ENCODE measurements around the gene ACBD3. TPM values are rescaled to one million over a fixed set of nuclear protein-coding genes. Genes with fewer than 3 reads are reported as not detected.

The ACBD3 gene
- total RNA-seq, 1 donor from 2014 or later: 31.5 TPM

DNA sequence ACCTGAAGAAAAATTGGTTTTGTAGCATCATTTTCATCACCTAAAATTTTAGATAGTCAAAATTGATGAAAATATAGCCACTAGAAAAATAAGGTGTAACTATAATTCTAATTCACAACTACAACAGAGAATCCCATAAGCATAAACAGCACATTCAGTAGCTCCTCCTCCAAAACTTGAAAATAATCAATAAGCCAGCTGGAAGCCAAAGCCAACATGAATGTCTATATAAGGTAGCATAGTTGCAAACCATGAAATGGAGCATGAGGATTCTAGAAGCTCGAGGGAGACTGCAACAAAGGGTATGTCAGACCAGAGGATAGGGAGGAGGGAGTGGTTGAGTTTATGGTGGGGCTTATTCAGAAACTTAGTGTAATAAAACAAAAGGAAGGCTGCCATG is 22.4 kb downstream of the ACBD3 start:
- H3K4me1 ChIP-seq: no peaks in the 10 kb centered on the region
- H3K36me3 ChIP-seq: peaks cover 46 to 59% of the 10 kb centered on the region in 2 donors
- H3K4me3 ChIP-seq: no peak overlapping the region
- H3K27me3 ChIP-seq: no peaks in the 10 kb centered on the region
- H3K9me3 ChIP-seq: no peaks in the 10 kb centered on the region
- DNase-seq (ENCODE audit: low spot score in 2 of 2): no peak
- H3K27ac ChIP-seq: no peak overlapping the region
- TF ChIP-seq, protein P1, sequence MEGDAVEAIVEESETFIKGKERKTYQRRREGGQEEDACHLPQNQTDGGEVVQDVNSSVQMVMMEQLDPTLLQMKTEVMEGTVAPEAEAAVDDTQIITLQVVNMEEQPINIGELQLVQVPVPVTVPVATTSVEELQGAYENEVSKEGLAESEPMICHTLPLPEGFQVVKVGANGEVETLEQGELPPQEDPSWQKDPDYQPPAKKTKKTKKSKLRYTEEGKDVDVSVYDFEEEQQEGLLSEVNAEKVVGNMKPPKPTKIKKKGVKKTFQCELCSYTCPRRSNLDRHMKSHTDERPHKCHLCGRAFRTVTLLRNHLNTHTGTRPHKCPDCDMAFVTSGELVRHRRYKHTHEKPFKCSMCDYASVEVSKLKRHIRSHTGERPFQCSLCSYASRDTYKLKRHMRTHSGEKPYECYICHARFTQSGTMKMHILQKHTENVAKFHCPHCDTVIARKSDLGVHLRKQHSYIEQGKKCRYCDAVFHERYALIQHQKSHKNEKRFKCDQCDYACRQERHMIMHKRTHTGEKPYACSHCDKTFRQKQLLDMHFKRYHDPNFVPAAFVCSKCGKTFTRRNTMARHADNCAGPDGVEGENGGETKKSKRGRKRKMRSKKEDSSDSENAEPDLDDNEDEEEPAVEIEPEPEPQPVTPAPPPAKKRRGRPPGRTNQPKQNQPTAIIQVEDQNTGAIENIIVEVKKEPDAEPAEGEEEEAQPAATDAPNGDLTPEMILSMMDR (IDR thresholded peaks at IDR 0.05): no peak
- intact Hi-C loops (cut with DNase I): no loop called here

DNA sequence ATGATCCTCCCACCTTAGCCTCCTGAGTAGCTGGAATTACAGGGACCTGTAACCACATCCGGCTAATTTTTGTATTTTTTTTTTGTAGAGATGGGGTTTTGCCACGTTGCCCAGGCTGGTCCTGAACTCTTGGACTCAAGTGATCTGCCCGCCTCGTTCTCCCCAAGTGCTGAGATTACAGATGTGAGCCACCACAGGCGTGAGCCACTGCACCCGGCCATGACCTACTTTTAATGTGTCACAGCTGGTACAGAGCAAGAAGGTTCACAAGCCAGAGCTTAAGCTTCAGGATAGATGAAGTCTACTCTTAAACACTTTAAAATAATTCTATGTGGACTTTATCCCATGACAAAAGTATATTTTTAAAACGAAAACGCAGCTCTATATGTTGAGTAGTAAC is 23.6 kb downstream of the ACBD3 start:
- Histone ChIP-seq H3K4me3 (no peak overlapping the region), H3K27me3 (no peaks in the 10 kb centered on the region), H3K36me3 (peaks cover 56 to 68% of the 10 kb centered on the region in 2 donors), H3K9me3 (no peaks in the 10 kb centered on the region), H3K4me1 (no peaks in the 10 kb centered on the region), H3K27ac (no peak overlapping the region)
- DNase-seq (ENCODE audit: low spot score in 2 of 2): no peak
- intact Hi-C loops (cut with DNase I): no loop called here
- TF ChIP-seq, protein P1 (IDR thresholded peaks at IDR 0.05): no peak

DNA sequence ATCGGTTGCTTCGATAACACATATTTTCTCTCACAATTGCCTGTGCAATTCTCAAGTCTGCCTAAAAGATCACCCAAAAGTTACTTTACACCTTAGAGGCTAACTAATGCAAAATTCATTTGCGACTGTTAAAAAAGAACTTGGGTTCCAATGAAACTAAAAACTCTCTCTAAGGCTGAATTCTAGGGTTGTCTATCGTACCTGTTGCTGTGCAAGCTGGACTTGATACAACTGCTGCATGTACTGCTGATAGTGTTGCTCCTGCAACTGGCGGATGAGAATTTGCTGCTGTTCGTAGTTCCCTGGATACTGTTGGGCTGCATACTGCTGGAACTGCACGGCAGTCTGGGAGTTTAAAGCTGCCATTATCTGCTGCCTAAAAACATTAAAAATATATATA is 27.6 kb downstream of the ACBD3 start:
- Histone ChIP-seq H3K27ac (no peak overlapping the region), H3K9me3 (no peaks in the 10 kb centered on the region), H3K36me3 (peaks cover 43 to 74% of the 10 kb centered on the region in 2 donors), H3K4me3 (no peak overlapping the region), H3K4me1 (no peaks in the 10 kb centered on the region), H3K27me3 (no peaks in the 10 kb centered on the region)
- intact Hi-C loops (cut with DNase I): no loop called here
- no peak for DNase-seq (ENCODE audit: low spot score in 2 of 2)
- TF ChIP-seq, protein P1 (IDR thresholded peaks at IDR 0.05): no peak

DNA sequence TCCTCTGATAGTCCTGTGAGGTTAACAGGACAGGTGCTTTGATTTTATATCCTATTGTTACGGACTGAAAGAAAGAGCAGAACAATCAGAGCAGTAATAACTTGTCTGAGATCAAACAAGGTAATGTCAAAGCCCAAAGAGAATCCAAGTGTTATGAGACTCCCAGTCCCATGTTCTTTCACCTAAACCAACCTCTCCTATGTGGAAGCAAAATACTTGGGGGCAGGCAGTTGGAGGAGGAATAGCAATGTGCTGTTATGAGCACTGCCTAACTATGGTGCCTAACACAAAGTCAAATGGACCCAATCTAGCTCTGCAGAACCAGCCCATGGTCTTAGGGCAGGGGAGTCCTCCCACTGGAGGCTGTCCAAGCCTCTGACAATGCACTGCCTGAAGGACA is 28.1 kb downstream of the ACBD3 start:
- Histone ChIP-seq H3K4me1 (no peaks in the 10 kb centered on the region), H3K4me3 (no peak overlapping the region), H3K27ac (peak overlapping the region in 1 of 2 donors; percentile 8), H3K36me3 (peaks cover 47 to 76% of the 10 kb centered on the region in 2 donors), H3K27me3 (no peaks in the 10 kb centered on the region), H3K9me3 (no peaks in the 10 kb centered on the region)
- TF ChIP-seq, protein P1 (IDR thresholded peaks at IDR 0.05): no peak
- DNase-seq (ENCODE audit: low spot score in 2 of 2): no peak
- intact Hi-C loops (cut with DNase I): no loop called here

DNA sequence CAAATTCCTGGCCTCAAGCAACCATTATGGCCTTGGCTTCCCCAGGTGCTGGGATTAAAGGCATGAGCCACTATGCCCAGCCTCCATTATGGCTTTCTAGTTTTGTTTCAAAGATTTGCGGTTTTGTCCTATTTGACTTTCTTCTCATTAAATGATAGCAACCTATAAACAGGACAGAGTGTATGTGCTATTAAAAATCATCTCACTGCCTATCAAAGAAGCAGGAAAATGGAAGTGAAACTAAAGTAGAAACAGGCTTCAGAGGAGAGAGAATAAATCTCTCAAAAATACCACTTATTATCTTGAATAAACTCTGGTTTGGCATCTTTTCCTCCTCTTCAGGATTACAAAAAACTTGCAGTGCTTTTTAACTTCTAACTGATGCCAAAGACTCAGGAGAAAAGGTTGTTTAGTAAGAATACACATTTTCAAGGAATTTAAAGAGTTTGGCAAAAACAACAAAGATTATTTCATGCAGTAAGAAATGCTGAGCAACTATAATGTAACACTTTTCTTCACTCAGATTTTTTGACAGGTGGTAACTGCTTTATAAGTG is 28.7 kb downstream of the ACBD3 start:
- TF ChIP-seq, protein P1 (IDR thresholded peaks at IDR 0.05): no peak
- Histone ChIP-seq H3K9me3 (no peaks in the 10 kb centered on the region), H3K36me3 (peaks cover 48 to 79% of the 10 kb centered on the region in 2 donors), H3K4me3 (no peak overlapping the region), H3K27ac (peak overlapping the region in 1 of 2 donors; percentile 8), H3K27me3 (no peaks in the 10 kb centered on the region), H3K4me1 (no peaks in the 10 kb centered on the region)
- intact Hi-C loops (cut with DNase I): no loop called here
- no peak for DNase-seq (ENCODE audit: low spot score in 2 of 2)

DNA sequence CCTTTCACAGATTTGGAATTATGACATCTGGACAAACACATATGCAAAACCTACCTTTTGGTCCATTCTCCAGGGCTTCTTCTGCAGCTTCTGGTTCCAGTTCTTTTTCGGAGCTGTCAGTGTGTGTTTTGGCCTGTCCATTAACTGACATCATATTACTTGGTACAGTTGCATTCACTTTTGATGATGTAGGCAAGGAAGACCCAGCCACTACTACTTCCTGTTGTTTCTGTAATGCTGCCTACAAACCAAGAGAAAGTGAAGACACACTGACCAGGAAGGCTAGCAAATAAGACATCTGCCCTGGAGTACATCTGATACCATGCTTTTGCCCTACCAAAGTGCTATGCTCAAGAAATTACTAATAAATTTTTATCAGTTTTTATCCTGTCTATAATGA is 31.9 kb downstream of the ACBD3 start:
- intact Hi-C loops (cut with DNase I): no loop called here
- H3K36me3 ChIP-seq: peaks cover 51 to 77% of the 10 kb centered on the region in 2 donors

More for the DNA sequence above, 31.9 kb downstream of the ACBD3 start:
- Histone ChIP-seq H3K9me3 (no peaks in the 10 kb centered on the region), H3K4me1 (no peaks in the 10 kb centered on the region), H3K4me3 (no peak overlapping the region), H3K27me3 (no peaks in the 10 kb centered on the region), H3K27ac (no peak overlapping the region)
- TF ChIP-seq, protein P1 (IDR thresholded peaks at IDR 0.05): no peak
- DNase-seq (ENCODE audit: low spot score in 2 of 2): no peak

All from ascending aorta (tissue), 2 donors.